ENCODE results near the gene SYCP3. TPM values are rescaled to one million over a fixed set of nuclear protein-coding genes. Genes with fewer than 3 reads are reported as not detected.

SYCP3 gene
- total RNA-seq, 1 experiment from 2014 or later: 0.19 TPM

GRCh38 chr12:101775816-101776215 lies 36.6 kb upstream of the SYCP3 start:
- DNase-seq (ENCODE audit: low spot score): no peak
- Histone ChIP-seq H3K36me3 (ENCODE audit: insufficient read depth, low read length, poor library complexity, severe bottlenecking) (no peaks in the 10 kb centered on the region), H3K27ac (ENCODE audit: low read depth, low read length, poor library complexity, severe bottlenecking) (no peak overlapping the region), H3K27me3 (replicated peaks; ENCODE audit: insufficient read depth, low read depth, low read length, poor library complexity) (no peaks in the 10 kb centered on the region), H3K9me3 (ENCODE audit: low read depth, low read length, poor library complexity, severe bottlenecking) (no peaks in the 10 kb centered on the region), H3K4me1 (ENCODE audit: insufficient read depth, low read length, poor library complexity, severe bottlenecking) (no peaks in the 10 kb centered on the region), H3K4me3 (ENCODE audit: low read depth, low read length, poor library complexity, severe bottlenecking) (no peak overlapping the region)
- TF ChIP-seq CTCF (conservative IDR thresholded peaks at IDR 0.05; ENCODE audit: low read depth, low read length) (no peak), EZH2 (IDR thresholded peaks at IDR 0.05; ENCODE audit: borderline replicate concordance, low read depth, low read length, poor library complexity, severe bottlenecking) (no peak)
- BruUV-seq (replicated peaks): no TSS peak
- POLR2A ChIA-PET (ENCODE audit: low non-redundant PET): no interaction called here
- intact Hi-C loops (cut with micrococcal nuclease; ENCODE audit: unreplicated experiment): loop anchor here (10.0 kb wide), 2 partner anchors 139 to 1039 kb away; no protein-coding TSS in a partner anchor
- CTCF ChIA-PET: no interaction called here

GRCh38 chr12:101773650-101774162 lies 34.4 kb upstream of the SYCP3 start:
- intact Hi-C loops (cut with micrococcal nuclease; ENCODE audit: unreplicated experiment): loop anchor here (2.0 to 10.0 kb wide), 4 partner anchors 65 to 1041 kb away; no protein-coding TSS in a partner anchor
- TF ChIP-seq CTCF (conservative IDR thresholded peaks at IDR 0.05; ENCODE audit: low read depth, low read length) (peak; percentile 91), EZH2 (IDR thresholded peaks at IDR 0.05; ENCODE audit: borderline replicate concordance, low read depth, low read length, poor library complexity, severe bottlenecking) (no peak)
- no TSS peak for BruUV-seq (replicated peaks)
- H3K9me3 ChIP-seq (ENCODE audit: low read depth, low read length, poor library complexity, severe bottlenecking): no peaks in the 10 kb centered on the region
- no peaks in the 10 kb centered on the region for H3K4me1 ChIP-seq (ENCODE audit: insufficient read depth, low read length, poor library complexity, severe bottlenecking)
- H3K27ac ChIP-seq (ENCODE audit: low read depth, low read length, poor library complexity, severe bottlenecking): no peak overlapping the region
- H3K36me3 ChIP-seq (ENCODE audit: insufficient read depth, low read length, poor library complexity, severe bottlenecking): no peaks in the 10 kb centered on the region
- DNase-seq (ENCODE audit: low spot score): peak; percentile 74
- ChIA-PET CTCF (interaction anchor here (0.5 to 1.2 kb wide), 7 partner anchors 10 to 71 kb away, joined by 3 to 13 read pairs (median 3); partner anchors contain the start of gene GNPTAB), POLR2A (ENCODE audit: low non-redundant PET) (no interaction called here)
- H3K27me3 ChIP-seq (replicated peaks; ENCODE audit: insufficient read depth, low read depth, low read length, poor library complexity): no peaks in the 10 kb centered on the region
- H3K4me3 ChIP-seq (ENCODE audit: low read depth, low read length, poor library complexity, severe bottlenecking): no peak overlapping the region

GRCh38 chr12:101772012-101772775 lies 32.9 kb upstream of the SYCP3 start:
- no peaks in the 10 kb centered on the region for H3K4me1 ChIP-seq (ENCODE audit: insufficient read depth, low read length, poor library complexity, severe bottlenecking)
- H3K4me3 ChIP-seq (ENCODE audit: low read depth, low read length, poor library complexity, severe bottlenecking): no peak overlapping the region
- H3K27ac ChIP-seq (ENCODE audit: low read depth, low read length, poor library complexity, severe bottlenecking): no peak overlapping the region
- ChIA-PET POLR2A (ENCODE audit: low non-redundant PET) (interaction anchor here (0.7 kb wide), 1 partner anchor 257 kb away, joined by 3 read pairs; no protein-coding TSS in a partner anchor), CTCF (no interaction called here)
- H3K27me3 ChIP-seq (replicated peaks; ENCODE audit: insufficient read depth, low read depth, low read length, poor library complexity): no peaks in the 10 kb centered on the region
- H3K36me3 ChIP-seq (ENCODE audit: insufficient read depth, low read length, poor library complexity, severe bottlenecking): no peaks in the 10 kb centered on the region
- no TSS peak for BruUV-seq (replicated peaks)
- intact Hi-C loops (cut with micrococcal nuclease; ENCODE audit: unreplicated experiment): loop anchor here (2.0 to 10.0 kb wide), 4 partner anchors 67 to 1043 kb away; no protein-coding TSS in a partner anchor
- TF ChIP-seq EZH2 (IDR thresholded peaks at IDR 0.05; ENCODE audit: borderline replicate concordance, low read depth, low read length, poor library complexity, severe bottlenecking): no peak
- no peak for TF ChIP-seq CTCF (conservative IDR thresholded peaks at IDR 0.05; ENCODE audit: low read depth, low read length)
- no peak for DNase-seq (ENCODE audit: low spot score)
- no peaks in the 10 kb centered on the region for H3K9me3 ChIP-seq (ENCODE audit: low read depth, low read length, poor library complexity, severe bottlenecking)
